Measurements from ENCODE around the gene FDX1. TPM values are rescaled to one million over a fixed set of nuclear protein-coding genes. Genes with fewer than 3 reads are reported as not detected.

FDX1 gene
- polyA plus RNA-seq, 3 donors: 3.9 to 20.2 (median 12.8) TPM

GRCh38 chr11:110475671-110476070, 45.9 kb downstream of the FDX1 start:
- H3K9me3 Mint-ChIP-seq: peaks cover 0 to 3% (median 0%) of the 10 kb centered on the region in 7 donors
- Histone ChIP-seq H3K27me3 (ENCODE audit: control insufficient read depth in 2 of 2, insufficient read depth in 2 of 2, low read length in 2 of 2) (no peaks in the 10 kb centered on the region), H3K36me3 (replicated peaks in 1 of 2; ENCODE audit: control insufficient read depth in 1 of 2, insufficient read depth in 2 of 2, low read length in 2 of 2) (no peaks in the 10 kb centered on the region), H3K27ac (ENCODE audit: low read depth in 1 of 2, low read length in 2 of 2) (no peak overlapping the region), H3K79me2 (ENCODE audit: insufficient read depth, low read length) (no peaks in the 10 kb centered on the region), H3K4me2 (replicated peaks; ENCODE audit: extremely low read depth, low read length, poor library complexity, severe bottlenecking) (no peak overlapping the region), H3K9me3 (replicated peaks in 1 of 2; ENCODE audit: control insufficient read depth in 1 of 2, insufficient read depth in 1 of 2, low read length in 2 of 2) (no peaks in the 10 kb centered on the region), H3K4me1 (ENCODE audit: control insufficient read depth in 1 of 2, insufficient read depth in 2 of 2, low read length in 2 of 2) (peaks cover 28 to 30% of the 10 kb centered on the region in 2 donors), H4K20me1 (ENCODE audit: insufficient read depth, low read length) (no peaks in the 10 kb centered on the region), H3K9ac (ENCODE audit: insufficient read depth, low read length, poor library complexity, severe bottlenecking) (no peak overlapping the region), H3K4me3 (replicated peaks in 1 of 3; ENCODE audit: low read depth in 2 of 3, low read length in 3 of 3) (no peak overlapping the region), H2AFZ (ENCODE audit: insufficient read depth, low read depth, low read length, poor library complexity, severe bottlenecking) (no peak overlapping the region)
- H3K4me1 Mint-ChIP-seq: peaks cover 35% of the 10 kb centered on the region
- H3K27me3 Mint-ChIP-seq (ENCODE audit: low read depth in 3 of 3): no peaks in the 10 kb centered on the region
- no peak for DNase-seq
- no peak for TF ChIP-seq CTCF (IDR thresholded peaks at IDR 0.05)
- intact Hi-C loops (cut with micrococcal nuclease): no loop called here
- no CpG with 5 or more reads among the region's 1 CpG for WGBS (ENCODE audit: insufficient coverage)
- peaks cover 0 to 4% of the 10 kb centered on the region in 2 donors for H3K36me3 Mint-ChIP-seq
- no peak overlapping the region for H3K27ac Mint-ChIP-seq
- H3K4me3 Mint-ChIP-seq: no peak overlapping the region

GRCh38 chr11:110478410-110478809, 48.7 kb downstream of the FDX1 start:
- Mint-ChIP-seq H3K27me3 (ENCODE audit: low read depth in 3 of 3) (no peaks in the 10 kb centered on the region), H3K9me3 (peaks cover 0 to 1% (median 0%) of the 10 kb centered on the region in 7 donors), H3K4me1 (peaks cover 51% of the 10 kb centered on the region), H3K36me3 (peaks cover 0 to 4% of the 10 kb centered on the region in 2 donors), H3K27ac (peak overlapping the region in 2 of 7 donors; percentile 53 to 85), H3K4me3 (no peak overlapping the region)
- Histone ChIP-seq H3K9me3 (replicated peaks in 1 of 2; ENCODE audit: control insufficient read depth in 1 of 2, insufficient read depth in 1 of 2, low read length in 2 of 2) (no peaks in the 10 kb centered on the region), H3K9ac (ENCODE audit: insufficient read depth, low read length, poor library complexity, severe bottlenecking) (no peak overlapping the region), H2AFZ (ENCODE audit: insufficient read depth, low read depth, low read length, poor library complexity, severe bottlenecking) (peak overlapping the region; percentile 15), H3K27ac (ENCODE audit: low read depth in 1 of 2, low read length in 2 of 2) (peak overlapping the region in 1 of 2 donors; percentile 80), H3K4me2 (replicated peaks; ENCODE audit: extremely low read depth, low read length, poor library complexity, severe bottlenecking) (peak overlapping the region; percentile 62), H3K36me3 (replicated peaks in 1 of 2; ENCODE audit: control insufficient read depth in 1 of 2, insufficient read depth in 2 of 2, low read length in 2 of 2) (no peaks in the 10 kb centered on the region), H3K79me2 (ENCODE audit: insufficient read depth, low read length) (no peaks in the 10 kb centered on the region), H4K20me1 (ENCODE audit: insufficient read depth, low read length) (no peaks in the 10 kb centered on the region), H3K4me3 (replicated peaks in 1 of 3; ENCODE audit: low read depth in 2 of 3, low read length in 3 of 3) (peak overlapping the region in 1 of 3 experiments; percentile 50), H3K4me1 (ENCODE audit: control insufficient read depth in 1 of 2, insufficient read depth in 2 of 2, low read length in 2 of 2) (peaks cover 39 to 41% of the 10 kb centered on the region in 2 donors), H3K27me3 (ENCODE audit: control insufficient read depth in 2 of 2, insufficient read depth in 2 of 2, low read length in 2 of 2) (no peaks in the 10 kb centered on the region)
- DNase-seq: no peak
- intact Hi-C loops (cut with micrococcal nuclease): no loop called here
- TF ChIP-seq CTCF (IDR thresholded peaks at IDR 0.05): no peak
- WGBS (ENCODE audit: insufficient coverage): 85% methylated on average over 10 of the region's 12 CpGs

Measured in CD14-positive monocyte (primary cell).